Endothelial cell of umbilical vein (primary cell): ENCODE measurements around the gene MAP3K7CL. TPM values are rescaled to one million over a fixed set of nuclear protein-coding genes. Genes with fewer than 3 reads are reported as not detected.

Experiments
- BruUV-seq: library from RNA; stranded (reverse); fragments of 400-500 nt; replicated peaks from 2 replicates; lab custom pipeline; 2021; lab: Mats Ljungman, UMichigan
- CTCF ChIA-PET: fragments of 300-600, 350-600 bp; sonication (Branson Sonifier 250); formaldehyde crosslinking; loops from one replicate; lab custom pipeline; 2021; ENCODE audit warnings: antibody characterized with exemption, inconsistent platforms; lab: Charles Lee
- POLR2A ChIA-PET: fragments of 300-600, 350-600 bp; sonication (Branson Sonifier 250); formaldehyde crosslinking; loops from one replicate; lab custom pipeline; 2021; ENCODE audit warnings: antibody characterized with exemption, inconsistent platforms; lab: Charles Lee
- DNase-seq: peaks from one replicate; pipeline ENCODE4 v3.0.0-alpha.2; 2011; ENCODE audit warnings: low read depth, low spot score
- FAIRE-seq: peaks from 2 replicates; lab custom pipeline; 2011; peaks lifted over from hg19 to GRCh38; lab: Jason Lieb, UNC
- H2AFZ ChIP-seq: 2 replicates; pipeline ENCODE4 v1.6.0; 2012; ENCODE audit warnings: low read depth, low read length, control low read depth, inconsistent platforms
- H3K27ac ChIP-seq: 2 replicates; pipeline ENCODE4 v1.5.1; 2011; ENCODE audit warnings: low read depth, mild to moderate bottlenecking, control low read depth, low read length, moderate library complexity; ENCODE audit not compliant: insufficient read depth
- H3K27me3 ChIP-seq, 2 experiments: 2 replicates each; pipeline versions ENCODE4 v1.6.0 to v1.6.1; 2011; ENCODE audit warnings: low read length in 2 of 2, mixed read lengths in 1 of 2; ENCODE audit not compliant: control insufficient read depth in 2 of 2, insufficient read depth in 2 of 2
- H3K36me3 ChIP-seq, 2 experiments: 2 replicates in 1 of 2; 3 replicates in 1 of 2; pipeline ENCODE4 v1.5.1; 2011; ENCODE audit warnings: low read length in 2 of 2, mild to moderate bottlenecking in 1 of 2, moderate library complexity in 1 of 2; ENCODE audit not compliant: control insufficient read depth in 2 of 2, insufficient read depth in 2 of 2; ENCODE audit errors: extremely low read depth in 1 of 2
- H3K4me1 ChIP-seq: 3 replicates; pipeline ENCODE4 v1.5.1; 2011; ENCODE audit warnings: mild to moderate bottlenecking, low read length; ENCODE audit not compliant: control insufficient read depth, insufficient read depth; ENCODE audit errors: extremely low read depth
- H3K4me2 ChIP-seq: 2 replicates; pipeline ENCODE4 v1.6.1; 2011; ENCODE audit warnings: low read length, control low read depth, mixed read lengths; ENCODE audit not compliant: insufficient read depth
- H3K4me3 ChIP-seq, 3 experiments: fragments of 200-600 bp in 1 of 3; sonication (generic), shearing (Covaris generic) in 1 of 3; replicated peaks in 1 of 3; 2 replicates each; pipeline ENCODE4 v1.5.1; 2011 to 2016; ENCODE audit warnings: control low read depth in 3 of 3, low read length in 3 of 3, mild to moderate bottlenecking in 2 of 3, inconsistent platforms in 1 of 3, low read depth in 1 of 3, moderate library complexity in 1 of 3; ENCODE audit not compliant: insufficient read depth in 1 of 3
- H3K79me2 ChIP-seq: 2 replicates; pipeline ENCODE4 v1.6.0; 2012; ENCODE audit warnings: low read length, inconsistent platforms; ENCODE audit not compliant: control insufficient read depth, insufficient read depth
- H3K9ac ChIP-seq: replicated peaks from 2 replicates; pipeline ENCODE3; 2011; ENCODE audit warnings: low read length, control low read depth; ENCODE audit not compliant: insufficient read depth; ENCODE audit errors: extremely low read depth
- H3K9me1 ChIP-seq: replicated peaks from 3 replicates; pipeline ENCODE4 v1.6.0; 2011; ENCODE audit warnings: mild to moderate bottlenecking, low read length; ENCODE audit not compliant: control insufficient read depth, insufficient read depth; ENCODE audit errors: extremely low read depth
- H3K9me3 ChIP-seq: replicated peaks from 2 replicates; pipeline ENCODE4 v1.5.1; 2012; ENCODE audit warnings: low read length, inconsistent platforms; ENCODE audit not compliant: control insufficient read depth, insufficient read depth
- H4K20me1 ChIP-seq: replicated peaks from 2 replicates; pipeline ENCODE3; 2011; ENCODE audit warnings: mild to moderate bottlenecking, low read length; ENCODE audit not compliant: control insufficient read depth, insufficient read depth; ENCODE audit errors: extremely low read depth
- CTCF ChIP-seq, 2 donors: IDR thresholded peaks; 1 replicate in 1 of 2; 2 replicates in 1 of 2; pipeline ENCODE4 v1.5.1; 2011; ENCODE audit warnings: low read length in 2 of 2, mild to moderate bottlenecking in 2 of 2, moderate library complexity in 2 of 2, control low read depth in 1 of 2, inconsistent platforms in 1 of 2, low read depth in 1 of 2; ENCODE audit not compliant: insufficient read depth in 1 of 2; ENCODE audit errors: extremely low read depth in 1 of 2
- EZH2 ChIP-seq: IDR thresholded peaks from 2 replicates; pipeline ENCODE4 v1.6.1; 2012; ENCODE audit warnings: borderline replicate concordance, low read depth, mild to moderate bottlenecking, moderate library complexity, low read length, inconsistent platforms; ENCODE audit not compliant: severe bottlenecking
- FOS ChIP-seq: IDR thresholded peaks from 2 replicates; pipeline ENCODE4 v1.6.1; 2011; ENCODE audit warnings: mild to moderate bottlenecking, low read length, moderate library complexity, borderline replicate concordance; ENCODE audit not compliant: insufficient read depth
- GATA2 ChIP-seq: IDR thresholded peaks from 2 replicates; pipeline ENCODE4 v1.7.0; 2011; ENCODE audit warnings: low read depth, mild to moderate bottlenecking, moderate library complexity, mixed read lengths, low read length; ENCODE audit not compliant: insufficient read length, insufficient read depth
- JUN ChIP-seq: IDR thresholded peaks from 2 replicates; pipeline ENCODE4 v1.6.1; 2011; ENCODE audit warnings: borderline replicate concordance, low read depth; ENCODE audit not compliant: insufficient read length, insufficient read depth
- MYC ChIP-seq: IDR thresholded peaks from one replicate; pipeline ENCODE4 v1.6.1; 2011; ENCODE audit warnings: mild to moderate bottlenecking, low read depth, low read length
- POLR2A ChIP-seq: IDR thresholded peaks from 2 replicates; pipeline ENCODE4 v1.6.1; 2012; ENCODE audit warnings: low read depth, mild to moderate bottlenecking, control low read depth, low read length
- POLR2AphosphoS5 ChIP-seq: IDR thresholded peaks from 2 replicates; pipeline ENCODE4 v1.6.1; 2012; ENCODE audit warnings: low read depth, mild to moderate bottlenecking, control low read depth, low read length, moderate library complexity; ENCODE audit not compliant: insufficient read depth
- dilution Hi-C: fragments of 300-500 bp; cut with MboI; formaldehyde crosslinking; loops from one replicate; pipeline ENCODE4 v1.15.0; 2019; ENCODE audit warnings: low sequenced_read_pairs; ENCODE audit not compliant: extremely low pct_ligation_motif_present
- intact Hi-C: fragments of 100-400 bp; cut with micrococcal nuclease; formaldehyde crosslinking; loops from one replicate; pipeline ENCODE4 v1.10.0; 2022
- polyA plus RNA-seq, 4 experiments: library from polyadenylated mRNA; depleted of rRNA in 3 of 4; stranded (reverse) in 3 of 4; unstranded in 1 of 4; fragments of >200 nt; gene quantifications; 2 replicates each; pipeline versions ENCODE4 v1.2.1 to v1.2.3, GENCODE V29; 2011 to 2012; ENCODE audit warnings: missing spikeins in 1 of 4
- total RNA-seq: library from RNA; stranded (reverse); gene quantifications from 2 replicates; pipeline ENCODE4 v1.2.3, GENCODE V29; 2021
- TF ChIP-seq, protein P1 (sequence below): IDR thresholded peaks from 2 replicates; pipeline ENCODE4 v1.6.1; 2011; ENCODE audit not compliant: insufficient read depth, insufficient read length

Gene MAP3K7CL
- total and polyA plus RNA-seq, 2 donors (not counting 3 experiments of a cell fraction or from before 2014, with no cell fraction given): 6.1 to 8.1 TPM

DNA sequence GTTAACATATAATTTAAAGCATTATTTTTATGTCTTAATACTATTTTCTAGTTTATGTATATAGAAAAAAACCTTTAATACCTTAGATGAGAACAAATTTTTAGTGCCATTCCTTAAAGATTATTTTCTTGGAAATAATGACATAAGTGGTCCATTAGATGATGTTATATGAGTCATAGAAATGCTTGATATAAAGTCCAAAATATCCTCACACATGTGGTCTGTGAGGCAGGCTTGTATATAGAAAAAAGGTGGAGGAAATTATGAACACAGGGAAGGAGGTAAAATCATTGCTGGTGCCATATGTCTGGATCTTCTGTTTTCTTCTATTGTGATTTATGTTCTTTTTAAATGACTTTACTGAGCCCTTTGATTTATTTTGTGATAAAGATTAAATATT, 79.3 kb downstream of the MAP3K7CL start:
- TF ChIP-seq MYC (no peak), POLR2AphosphoS5 (no peak), GATA2 (no peak), POLR2A (no peak), CTCF (IDR thresholded peaks at IDR 0.05; ENCODE audit: extremely low read depth in 1 of 2, insufficient read depth in 1 of 2, low read depth in 1 of 2, low read length in 2 of 2) (no peak), EZH2 (no peak), FOS (peak; percentile 53), JUN (peak; percentile 30)
- TF ChIP-seq, protein P1, sequence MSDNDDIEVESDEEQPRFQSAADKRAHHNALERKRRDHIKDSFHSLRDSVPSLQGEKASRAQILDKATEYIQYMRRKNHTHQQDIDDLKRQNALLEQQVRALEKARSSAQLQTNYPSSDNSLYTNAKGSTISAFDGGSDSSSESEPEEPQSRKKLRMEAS: no peak
- no TSS peak for BruUV-seq
- no peaks in the 10 kb centered on the region for H4K20me1 ChIP-seq
- ChIA-PET POLR2A (no interaction called here), CTCF (interaction anchor here (0.6 to 2.2 kb wide), 4 partner anchors 14 to 139 kb away, joined by 3 to 16 read pairs (median 6); no protein-coding TSS in a partner anchor)
- no peaks in the 10 kb centered on the region for H3K9me1 ChIP-seq
- H3K27me3 ChIP-seq: no peaks in the 10 kb centered on the region
- no peak overlapping the region for H2AFZ ChIP-seq
- dilution Hi-C loops (no loop called here), intact Hi-C loops (loop anchor here (2.0 kb wide), 1 partner anchor 35 kb away; no protein-coding TSS in a partner anchor)
- H3K4me2 ChIP-seq: no peak overlapping the region
- DNase-seq: peak; percentile 31
- no peaks in the 10 kb centered on the region for H3K9me3 ChIP-seq
- no peak for FAIRE-seq
- H3K27ac ChIP-seq: peak overlapping the region; percentile 97
- H3K36me3 ChIP-seq: no peaks in the 10 kb centered on the region
- H3K79me2 ChIP-seq: no peaks in the 10 kb centered on the region
- no peak overlapping the region for H3K4me3 ChIP-seq
- peak overlapping the region; percentile 80 for H3K9ac ChIP-seq
- peaks cover 31% of the 10 kb centered on the region for H3K4me1 ChIP-seq
